SK-N-SH (cell line): ENCODE results near the gene PFAS.

ENCODE experiments used
- CTCF ChIP-seq: fragments of 200-600 bp; sonication (generic); IDR thresholded peaks from 2 replicates; pipeline ENCODE4 v1.6.1; 2017; ENCODE audit warnings: antibody characterized with exemption, mild to moderate bottlenecking, moderate library complexity
- EP300 ChIP-seq, 2 experiments: IDR thresholded peaks; 2 replicates each; pipeline versions ENCODE4 v1.4.0 to v1.6.1; 2012; ENCODE audit warnings: borderline replicate concordance in 1 of 2, low read depth in 1 of 2, low read length in 1 of 2
- EZH2phosphoT487 ChIP-seq: fragments of 200-600 bp; sonication (generic); IDR thresholded peaks from 2 replicates; pipeline ENCODE4 v1.6.1; 2017; ENCODE audit warnings: low read depth, mixed run types, mild to moderate bottlenecking, antibody characterized with exemption, moderate library complexity, borderline replicate concordance
- MAX ChIP-seq: IDR thresholded peaks from 2 replicates; pipeline ENCODE4 v1.4.0; 2012; ENCODE audit warnings: low read depth
- MEF2A ChIP-seq: IDR thresholded peaks from 2 replicates; pipeline ENCODE4 v1.4.0; 2012; ENCODE audit warnings: low read depth, borderline replicate concordance
- NFIC ChIP-seq: IDR thresholded peaks from 2 replicates; pipeline ENCODE4 v1.4.0; 2012; ENCODE audit warnings: borderline replicate concordance
- POLR2AphosphoS5 ChIP-seq: IDR thresholded peaks from 2 replicates; pipeline ENCODE4 v1.6.1; 2012; ENCODE audit warnings: low read depth, low read length
- REST ChIP-seq: IDR thresholded peaks from 2 replicates; pipeline ENCODE4 v1.6.1; 2012; ENCODE audit warnings: mild to moderate bottlenecking, low read depth, low read length, moderate library complexity
- TAF1 ChIP-seq: IDR thresholded peaks from 2 replicates; pipeline ENCODE4 v1.6.1; 2012; ENCODE audit warnings: low read depth, mild to moderate bottlenecking, low read length, moderate library complexity, borderline replicate concordance
- USF1 ChIP-seq: IDR thresholded peaks from 2 replicates; pipeline ENCODE4 v1.4.0; 2012; ENCODE audit warnings: low read depth, borderline replicate concordance
- USF2 ChIP-seq: fragments of 150-350 bp; IDR thresholded peaks from 2 replicates; pipeline ENCODE4 v1.6.1; 2017; ENCODE audit warnings: antibody characterized with exemption, low read length, low read depth, borderline replicate concordance
- ZBTB33 ChIP-seq: IDR thresholded peaks from 2 replicates; pipeline ENCODE4 v1.4.0; 2012; ENCODE audit warnings: low read depth, borderline replicate concordance

- TF ChIP-seq POLR2AphosphoS5 (no peak), MAX (no peak), CTCF (no peak), USF2 (no peak), USF1 (no peak), REST (no peak), TAF1 (no peak), EZH2phosphoT487 (no peak), MEF2A (no peak), ZBTB33 (no peak), EP300 (IDR thresholded peaks at IDR 0.05; ENCODE audit: borderline replicate concordance in 1 of 2, low read depth in 1 of 2, low read length in 1 of 2) (no peak), NFIC (no peak)
Observed at GRCh38 chr17:8310601-8311123, 61.6 kb downstream of the PFAS start.
